HCT116 (cell line): ENCODE data around the gene TSPOAP1.

Experiments
- CEBPB ChIP-seq: IDR thresholded peaks from 2 replicates; pipeline ENCODE4 v1.6.1; 2012; ENCODE audit warnings: low read depth
- CTCF ChIP-seq, 3 experiments: fragments of 200-600 bp in 1 of 3; sonication (generic) in 1 of 3; IDR thresholded peaks in 2 of 3; conservative IDR thresholded peaks in 1 of 3; 2 replicates each; pipeline ENCODE4 v1.5.1; 2012 to 2017; ENCODE audit warnings: low read depth in 2 of 3, low read length in 2 of 3, antibody characterized with exemption in 1 of 3, borderline replicate concordance in 1 of 3, control low read depth in 1 of 3, mild to moderate bottlenecking in 1 of 3, mixed read lengths in 1 of 3, mixed run types in 1 of 3, moderate library complexity in 1 of 3; ENCODE audit not compliant: insufficient read depth in 1 of 3
- EZH2 ChIP-seq: fragments of 200-600 bp; sonication (generic); IDR thresholded peaks from 2 replicates; pipeline ENCODE4 v1.6.1; 2017; ENCODE audit warnings: antibody characterized with exemption, mixed run types
- POLR2A ChIP-seq: IDR thresholded peaks from 2 replicates; pipeline ENCODE4 v1.7.0; 2011; ENCODE audit warnings: borderline replicate concordance; ENCODE audit not compliant: insufficient read depth, insufficient read length; ENCODE audit errors: extremely low read depth
- POLR2AphosphoS5 ChIP-seq: IDR thresholded peaks from 2 replicates; pipeline ENCODE4 v1.6.1; 2011; ENCODE audit warnings: mild to moderate bottlenecking, low read depth, low read length, moderate library complexity
- RAD21 ChIP-seq: IDR thresholded peaks from 2 replicates; pipeline ENCODE4 v1.6.1; 2012; ENCODE audit warnings: low read depth, mild to moderate bottlenecking
- REST ChIP-seq: IDR thresholded peaks from 2 replicates; pipeline ENCODE4 v1.6.1; 2012; ENCODE audit warnings: low read depth
- SIN3A ChIP-seq: IDR thresholded peaks from 2 replicates; pipeline ENCODE4 v1.6.1; 2012; ENCODE audit warnings: low read depth
- ZBTB33 ChIP-seq: IDR thresholded peaks from 2 replicates; pipeline ENCODE4 v1.6.1; 2011; ENCODE audit warnings: mild to moderate bottlenecking, low read length, moderate library complexity; ENCODE audit not compliant: insufficient replicate concordance; ENCODE audit errors: extremely low read depth

- TF ChIP-seq ZBTB33 = no peak
- TF ChIP-seq CTCF (IDR thresholded peaks at IDR 0.05 in 2 of 3, conservative IDR thresholded peaks at IDR 0.05 in 1 of 3; ENCODE audit: borderline replicate concordance in 1 of 3, insufficient read depth in 1 of 3, low read depth in 2 of 3, low read length in 2 of 3) = no peak
- no peak for TF ChIP-seq REST
- no peak for TF ChIP-seq CEBPB
- no peak for TF ChIP-seq SIN3A
- no peak for TF ChIP-seq RAD21
- TF ChIP-seq POLR2A = no peak
- no peak for TF ChIP-seq POLR2AphosphoS5
- no peak for TF ChIP-seq EZH2
Measured at GRCh38 chr17:58320570-58321323, 7.8 kb downstream of the TSPOAP1 start.
